BE2C (cell line): ENCODE measurements around the gene MRPS27.
"Not testable (repeated sequence)": the region's sequence is repeated elsewhere in the genome, so short reads cannot be mapped to it uniquely, and the experiment has no call there.

Experiments used
- DNase-seq: peaks from one replicate; pipeline ENCODE4 v3.0.0-alpha.2; 2020
- H3K27me3 ChIP-seq: fragments of 250-450 bp; sonication (Bioruptor Pico); 2 replicates; pipeline ENCODE4 v1.5.1; 2020; ENCODE audit warnings: mild to moderate bottlenecking
- H3K36me3 ChIP-seq: fragments of 250-450 bp; sonication (Bioruptor Pico); 2 replicates; pipeline ENCODE4 v1.5.1; 2020; ENCODE audit warnings: mild to moderate bottlenecking
- H3K4me1 ChIP-seq: fragments of 250-450 bp; sonication (Bioruptor Pico); 2 replicates; pipeline ENCODE4 v1.5.1; 2020
- H3K4me3 ChIP-seq: 2 replicates; pipeline ENCODE4 v1.5.1; 2011; ENCODE audit warnings: low read depth, low read length
- H3K9me3 ChIP-seq: fragments of 250-450 bp; sonication (Bioruptor Pico); 2 replicates; pipeline ENCODE4 v1.5.1; 2020
- TF ChIP-seq, protein P1 (sequence below): IDR thresholded peaks from 2 replicates; pipeline ENCODE4 v1.5.1; 2012; ENCODE audit warnings: mild to moderate bottlenecking, low read depth, low read length

The MRPS27 gene

DNA sequence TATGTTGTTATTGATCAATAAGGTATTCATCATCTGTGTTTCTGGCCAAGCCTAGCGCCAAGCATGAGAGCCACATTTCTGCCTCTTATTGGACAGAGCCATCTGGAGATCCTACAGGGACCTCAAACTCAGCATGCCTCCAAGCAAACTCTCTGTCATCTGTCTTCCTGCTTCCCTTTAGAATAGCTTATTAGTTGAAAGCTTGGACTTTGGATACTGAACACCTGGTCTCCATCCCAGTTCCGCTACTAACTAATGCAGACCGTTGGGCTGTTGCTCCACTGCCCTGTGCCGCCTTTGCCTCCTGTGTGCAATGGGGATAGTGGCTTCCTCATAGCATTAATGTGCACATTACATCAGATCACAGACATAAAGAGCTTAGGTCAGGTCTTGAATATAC is 147.3 kb downstream of the MRPS27 start:
- Histone ChIP-seq H3K4me1 (peaks cover 23% of the 10 kb centered on the region), H3K36me3 (peaks cover 35% of the 10 kb centered on the region), H3K9me3 (no peaks in the 10 kb centered on the region), H3K27me3 (no peaks in the 10 kb centered on the region), H3K4me3 (no peak overlapping the region)
- no peak for DNase-seq
- TF ChIP-seq, protein P1, sequence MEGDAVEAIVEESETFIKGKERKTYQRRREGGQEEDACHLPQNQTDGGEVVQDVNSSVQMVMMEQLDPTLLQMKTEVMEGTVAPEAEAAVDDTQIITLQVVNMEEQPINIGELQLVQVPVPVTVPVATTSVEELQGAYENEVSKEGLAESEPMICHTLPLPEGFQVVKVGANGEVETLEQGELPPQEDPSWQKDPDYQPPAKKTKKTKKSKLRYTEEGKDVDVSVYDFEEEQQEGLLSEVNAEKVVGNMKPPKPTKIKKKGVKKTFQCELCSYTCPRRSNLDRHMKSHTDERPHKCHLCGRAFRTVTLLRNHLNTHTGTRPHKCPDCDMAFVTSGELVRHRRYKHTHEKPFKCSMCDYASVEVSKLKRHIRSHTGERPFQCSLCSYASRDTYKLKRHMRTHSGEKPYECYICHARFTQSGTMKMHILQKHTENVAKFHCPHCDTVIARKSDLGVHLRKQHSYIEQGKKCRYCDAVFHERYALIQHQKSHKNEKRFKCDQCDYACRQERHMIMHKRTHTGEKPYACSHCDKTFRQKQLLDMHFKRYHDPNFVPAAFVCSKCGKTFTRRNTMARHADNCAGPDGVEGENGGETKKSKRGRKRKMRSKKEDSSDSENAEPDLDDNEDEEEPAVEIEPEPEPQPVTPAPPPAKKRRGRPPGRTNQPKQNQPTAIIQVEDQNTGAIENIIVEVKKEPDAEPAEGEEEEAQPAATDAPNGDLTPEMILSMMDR = no peak

DNA sequence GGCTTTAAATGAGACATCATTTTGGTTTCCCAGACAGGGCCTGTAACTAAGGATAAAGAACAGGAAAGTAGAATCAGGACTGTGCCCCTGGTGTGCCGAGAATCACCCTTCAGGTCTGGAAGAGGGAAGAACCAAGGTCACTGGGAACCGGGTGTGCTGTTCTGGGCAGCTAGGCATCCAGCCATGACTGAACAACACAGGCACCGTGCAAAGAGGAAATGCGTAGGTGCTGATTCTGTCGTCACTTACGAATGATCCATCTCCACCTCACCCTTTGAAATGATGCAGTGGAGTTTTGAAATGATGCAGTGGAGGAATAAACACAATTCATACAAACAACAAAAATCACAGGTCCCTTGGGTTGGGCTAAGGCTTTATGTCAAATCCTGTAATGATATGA is 148.4 kb downstream of the MRPS27 start:
- H3K9me3 ChIP-seq = no peaks in the 10 kb centered on the region
- peaks cover 27% of the 10 kb centered on the region for H3K4me1 ChIP-seq
- TF ChIP-seq, protein P1 = no peak
- H3K4me3 ChIP-seq = no peak overlapping the region
- DNase-seq = no peak
- H3K36me3 ChIP-seq = peaks cover 26% of the 10 kb centered on the region
- no peaks in the 10 kb centered on the region for H3K27me3 ChIP-seq

DNA sequence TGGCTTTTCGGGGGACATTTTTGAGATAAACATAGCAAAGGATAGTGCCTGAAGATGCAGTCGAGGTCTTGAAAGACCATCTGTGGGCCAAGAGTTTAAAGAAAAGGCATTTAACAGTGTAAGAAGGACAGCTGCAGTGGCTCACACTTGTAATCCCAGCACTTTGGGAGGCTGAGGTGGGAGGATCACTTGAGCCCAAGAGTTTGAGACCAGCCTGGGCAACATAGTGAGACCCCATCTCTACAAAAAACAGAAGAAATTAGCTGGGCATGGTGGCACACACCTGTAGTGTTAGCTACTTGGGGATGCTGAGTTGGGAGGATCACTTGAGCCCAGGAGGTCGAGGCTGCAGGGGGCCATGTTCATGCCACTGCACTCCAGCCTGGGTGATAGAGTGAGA is 148.9 kb downstream of the MRPS27 start:
- H3K4me3 ChIP-seq, DNase-seq, H3K9me3 ChIP-seq, H3K27me3 ChIP-seq: not testable (repeated sequence)
- Histone ChIP-seq H3K36me3 (peaks cover 23% of the 10 kb centered on the region), H3K4me1 (peaks cover 23% of the 10 kb centered on the region)

DNA sequence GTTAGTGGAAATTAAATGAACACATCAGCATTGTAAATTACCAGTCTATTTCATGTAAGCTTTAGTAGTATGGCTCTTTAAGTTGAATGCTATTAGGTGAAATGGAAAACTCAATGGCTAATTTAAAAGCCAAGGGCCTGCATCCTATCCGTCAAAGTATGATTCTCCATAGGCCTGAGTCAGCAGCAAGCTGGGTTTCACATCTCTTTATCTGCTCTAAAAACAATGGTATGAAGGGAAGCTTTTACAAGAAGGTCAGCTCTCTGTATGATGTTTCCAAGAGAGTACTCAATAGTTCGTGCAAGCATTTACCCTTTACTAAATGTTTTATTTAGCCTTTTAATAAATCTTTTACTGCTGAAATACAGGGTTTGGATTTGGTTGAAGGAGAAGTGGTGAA is 149.9 kb downstream of the MRPS27 start:
- H3K27me3 ChIP-seq = no peaks in the 10 kb centered on the region
- peaks cover 12% of the 10 kb centered on the region for H3K36me3 ChIP-seq
- H3K4me1 ChIP-seq = peaks cover 32% of the 10 kb centered on the region
- H3K9me3 ChIP-seq = no peaks in the 10 kb centered on the region
- no peak for DNase-seq
- H3K4me3 ChIP-seq = no peak overlapping the region
- TF ChIP-seq, protein P1 = no peak
